GM12892 (cell line): Measurements from ENCODE around the gene MBTD1.

Experiments
- POLR2A ChIP-seq: IDR thresholded peaks from 2 replicates; pipeline ENCODE4 v1.6.1; 2011; ENCODE audit warnings: low read depth, low read length, control low read depth
- POLR2AphosphoS5 ChIP-seq: IDR thresholded peaks from 2 replicates; pipeline ENCODE4 v1.6.1; 2011; ENCODE audit warnings: low read depth, low read length, control low read depth

DNA sequence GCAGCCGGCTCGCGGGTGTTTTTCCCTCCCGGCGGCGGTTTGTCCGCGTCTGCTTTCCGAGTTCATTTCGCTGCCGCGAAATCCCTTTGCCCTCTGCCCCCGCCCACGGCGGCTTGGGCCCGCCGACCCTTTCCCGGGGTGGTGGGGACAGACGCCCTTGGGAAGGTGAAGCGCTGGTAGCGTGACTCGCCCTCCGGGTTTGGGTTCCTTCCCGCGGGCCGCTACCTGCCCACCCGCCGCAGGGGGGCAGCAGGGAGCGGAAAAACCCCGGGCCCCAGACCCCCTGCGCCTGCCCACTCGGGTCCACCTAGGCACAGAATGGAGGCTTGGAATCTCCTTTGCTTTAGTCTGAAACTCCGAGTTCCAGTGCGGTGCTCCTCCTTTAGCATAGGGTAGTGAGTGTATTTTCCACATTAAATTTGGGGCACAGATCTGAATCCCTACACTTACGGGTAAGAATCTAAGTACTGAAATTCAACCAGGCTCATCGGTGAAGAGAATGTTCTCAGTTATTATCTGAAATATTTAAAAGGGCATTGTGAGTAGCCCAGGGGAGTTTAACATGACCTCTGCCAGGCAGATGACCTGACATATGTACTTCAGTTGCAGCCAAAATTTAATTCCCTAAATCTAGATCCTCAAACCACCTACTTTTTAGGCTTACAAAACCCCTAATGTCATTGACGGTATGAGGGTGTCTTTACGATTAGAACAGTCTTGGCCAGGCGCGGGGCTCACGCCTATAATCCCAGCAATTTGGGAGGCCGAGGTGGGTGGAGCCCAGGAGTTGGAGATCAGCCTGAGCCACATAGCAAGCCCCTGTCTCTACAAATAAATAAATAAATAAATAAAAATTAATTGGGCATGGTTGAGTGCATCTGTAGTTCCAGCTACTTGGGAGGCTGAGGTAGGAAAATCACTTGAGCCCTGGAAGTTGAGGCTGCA lies 92.6 kb downstream of the MBTD1 start:
- TF ChIP-seq POLR2AphosphoS5 (no peak), POLR2A (no peak)
